HepG2 (cell line): ENCODE data around the gene PSMA3. TPM values are rescaled to one million over a fixed set of nuclear protein-coding genes. Genes with fewer than 3 reads are reported as not detected.

ENCODE experiments used
- CEBPB ChIP-seq: IDR thresholded peaks from 2 replicates; pipeline ENCODE4 v1.6.1; 2011; ENCODE audit warnings: low read depth, low read length, improper control_type of control experiment, borderline replicate concordance
- EED ChIP-seq: sonication (generic); formaldehyde crosslinking; IDR thresholded peaks from 2 replicates; pipeline ENCODE4 v1.5.0; 2020; ENCODE audit warnings: mild to moderate bottlenecking, missing genetic modification reagents
- ERF ChIP-seq: IDR thresholded peaks from 2 replicates; pipeline ENCODE4 v1.6.1; 2018; ENCODE audit warnings: missing biosample characterization, missing genetic modification reagents
- GPBP1L1 ChIP-seq: sonication (generic); formaldehyde crosslinking; IDR thresholded peaks from 2 replicates; pipeline ENCODE4 v1.5.0; 2020; ENCODE audit warnings: mild to moderate bottlenecking, missing genetic modification reagents
- HDAC2 ChIP-seq: sonication (generic); formaldehyde crosslinking; IDR thresholded peaks from 2 replicates; pipeline ENCODE4 v1.4.0; 2020; ENCODE audit warnings: missing genetic modification reagents
- ISX ChIP-seq: sonication (generic); formaldehyde crosslinking; conservative IDR thresholded peaks from 2 replicates; pipeline ENCODE4 v1.5.0; 2020; ENCODE audit warnings: missing genetic modification reagents
- KDM5A ChIP-seq: fragments of 200-600 bp; sonication (generic); IDR thresholded peaks from 2 replicates; pipeline ENCODE4 v1.7.0; 2018; ENCODE audit warnings: antibody characterized with exemption, mild to moderate bottlenecking, low read length, borderline replicate concordance
- NR2F2 ChIP-seq: IDR thresholded peaks from 2 replicates; pipeline ENCODE4 v1.6.1; 2012; ENCODE audit warnings: low read depth, inconsistent platforms, borderline replicate concordance
- ONECUT2 ChIP-seq: sonication (generic); formaldehyde crosslinking; IDR thresholded peaks from 2 replicates; pipeline ENCODE4 v1.4.0; 2020; ENCODE audit warnings: missing genetic modification reagents
- PRDM10 ChIP-seq: sonication (generic); formaldehyde crosslinking; IDR thresholded peaks from 2 replicates; pipeline ENCODE4 v1.4.0; 2020; ENCODE audit warnings: low read depth, missing genetic modification reagents
- SALL1 ChIP-seq: sonication (generic); formaldehyde crosslinking; IDR thresholded peaks from 2 replicates; pipeline ENCODE4 v1.8.0; 2022; ENCODE audit warnings: mild to moderate bottlenecking, missing genetic modification reagents
- SCMH1 ChIP-seq: sonication (generic); formaldehyde crosslinking; IDR thresholded peaks from 2 replicates; pipeline ENCODE4 v1.9.0; 2021; ENCODE audit warnings: missing genetic modification reagents, mild to moderate bottlenecking, borderline replicate concordance
- SP4 ChIP-seq: sonication (generic); formaldehyde crosslinking; IDR thresholded peaks from 2 replicates; pipeline ENCODE4 v1.8.1; 2023; ENCODE audit warnings: mild to moderate bottlenecking, missing genetic modification reagents
- SSRP1 ChIP-seq: IDR thresholded peaks from 2 replicates; pipeline ENCODE4 v1.6.1; 2016; ENCODE audit warnings: control low read depth
- TBX3 ChIP-seq: fragments of 450-650 bp; IDR thresholded peaks from 2 replicates; pipeline ENCODE4 v1.6.1; 2017; ENCODE audit warnings: antibody characterized with exemption, mild to moderate bottlenecking, inconsistent platforms, borderline replicate concordance
- ZBTB7B ChIP-seq: sonication (generic); formaldehyde crosslinking; IDR thresholded peaks from 2 replicates; pipeline ENCODE4 v1.4.0; 2020; ENCODE audit warnings: missing genetic modification reagents
- ZKSCAN5 ChIP-seq: sonication (generic); formaldehyde crosslinking; IDR thresholded peaks from 2 replicates; pipeline ENCODE4 v1.5.1; 2020; ENCODE audit warnings: mild to moderate bottlenecking, missing genetic modification reagents
- ZNF124 ChIP-seq: sonication (generic); formaldehyde crosslinking; IDR thresholded peaks from 2 replicates; pipeline ENCODE4 v1.4.0; 2020; ENCODE audit warnings: missing genetic modification reagents
- ZNF44 ChIP-seq: sonication (generic); formaldehyde crosslinking; IDR thresholded peaks from 2 replicates; pipeline ENCODE4 v1.5.1; 2020; ENCODE audit warnings: mild to moderate bottlenecking, missing genetic modification reagents
- ZNF563 ChIP-seq: sonication (generic); formaldehyde crosslinking; IDR thresholded peaks from 2 replicates; pipeline ENCODE4 v1.8.0; 2022; ENCODE audit warnings: mild to moderate bottlenecking, moderate library complexity, missing genetic modification reagents
- ZNF567 ChIP-seq: sonication (generic); formaldehyde crosslinking; IDR thresholded peaks from 2 replicates; pipeline ENCODE4 v1.8.1; 2023; ENCODE audit warnings: mild to moderate bottlenecking, missing genetic modification reagents, borderline replicate concordance
- polyA plus RNA-seq, 8 experiments: library from polyadenylated mRNA; depleted of rRNA in 3 of 8; stranded (reverse) in 7 of 8; unstranded in 1 of 8; fragments of >200 nt; fragmentation: Illumina TruSeq in 4 of 8; extraction: Trizol in 4 of 8; gene quantifications; 2 replicates each; pipeline versions ENCODE4 v1.2.1 to v1.2.3, GENCODE V29; 2011 to 2016; ENCODE audit warnings: low read depth in 4 of 8, missing spikeins in 1 of 8, mixed read lengths in 1 of 8; ENCODE audit not compliant: insufficient read depth in 1 of 8
- total RNA-seq, 5 experiments: library from RNA; depleted of rRNA; stranded (reverse); fragments of >200 nt; fragmentation: Illumina TruSeq; extraction: Trizol; gene quantifications; 2 replicates each; pipeline ENCODE4 v1.2.3, GENCODE V29; 2016; ENCODE audit warnings: low read depth in 1 of 5
- TF ChIP-seq, protein P1 (sequence below): conservative IDR thresholded peaks from 2 replicates; pipeline ENCODE4 v1.6.1; 2018; ENCODE audit warnings: missing genetic modification reagents

PSMA3 gene
- total and polyA plus RNA-seq, 2 of the 13 experiments (the other 11 are each of a cell fraction or from before 2014, with no cell fraction given): 232 to 275 TPM

DNA sequence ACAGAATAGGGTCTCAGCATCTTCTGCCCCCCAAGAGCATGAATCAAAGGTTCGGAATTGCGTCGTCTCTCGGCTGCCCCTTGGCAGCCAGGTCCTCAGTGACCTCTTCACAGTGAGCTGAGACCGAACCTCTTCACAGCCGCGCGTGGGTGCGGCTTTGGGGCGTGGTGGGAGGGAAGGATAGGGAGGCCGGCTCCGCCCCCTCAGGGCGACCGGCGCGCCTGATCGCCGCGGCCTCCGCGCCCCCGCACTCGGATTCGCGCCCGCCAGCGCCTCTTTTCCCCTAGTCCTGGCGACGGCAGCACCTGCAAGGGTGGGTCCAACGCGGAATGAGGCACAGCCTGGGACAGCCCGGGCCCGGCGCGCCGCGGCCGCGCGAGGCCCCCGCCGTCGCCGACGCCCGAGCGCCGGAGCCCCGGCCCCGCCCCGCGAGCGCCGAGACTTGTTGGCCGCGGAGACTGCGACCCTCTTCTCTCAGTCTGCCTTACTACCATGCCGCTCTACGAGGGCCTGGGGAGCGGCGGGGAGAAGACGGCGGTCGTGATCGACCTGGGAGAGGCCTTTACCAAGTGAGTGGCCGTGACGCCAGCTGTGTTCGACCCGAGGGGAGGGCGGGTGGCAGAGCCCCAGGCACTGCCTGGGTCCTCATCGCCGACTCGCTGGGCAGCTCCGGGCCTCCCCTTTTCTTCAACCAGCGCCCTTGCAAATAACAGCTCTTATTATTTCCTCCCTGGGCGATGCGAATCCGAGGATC, 44.7 kb upstream of the PSMA3 start, which contains the start of gene ACTR10 (continued):
- TF ChIP-seq ZNF44 (CRISPR knock-in tag) (no peak), KDM5A (peak; percentile 55; the same call in 1 of the 2 replicates), SSRP1 (CRISPR knock-in tag) (no peak), PRDM10 (CRISPR knock-in tag) (0 out of 2 replicates have a peak, but pooled peaks have one; percentile 13), ERF (no peak), SCMH1 (no peak), ZNF567 (CRISPR knock-in tag) (no peak), ZBTB7B (0 out of 2 replicates have a peak, but pooled peaks have one; percentile 23), TBX3 (no peak), GPBP1L1 (CRISPR knock-in tag) (no peak), EED (CRISPR knock-in tag) (no peak), CEBPB (no peak), SALL1 (CRISPR knock-in tag) (peak; percentile 78), ZNF124 (no peak), ZKSCAN5 (CRISPR knock-in tag) (no peak), ISX (no peak), ZNF563 (CRISPR knock-in tag) (0 out of 2 replicates have a peak, but pooled peaks have one; percentile 58), SP4 (CRISPR knock-in tag) (peak; percentile 86), ONECUT2 (no peak), HDAC2 (no peak), NR2F2 (no peak)
- TF ChIP-seq, protein P1, sequence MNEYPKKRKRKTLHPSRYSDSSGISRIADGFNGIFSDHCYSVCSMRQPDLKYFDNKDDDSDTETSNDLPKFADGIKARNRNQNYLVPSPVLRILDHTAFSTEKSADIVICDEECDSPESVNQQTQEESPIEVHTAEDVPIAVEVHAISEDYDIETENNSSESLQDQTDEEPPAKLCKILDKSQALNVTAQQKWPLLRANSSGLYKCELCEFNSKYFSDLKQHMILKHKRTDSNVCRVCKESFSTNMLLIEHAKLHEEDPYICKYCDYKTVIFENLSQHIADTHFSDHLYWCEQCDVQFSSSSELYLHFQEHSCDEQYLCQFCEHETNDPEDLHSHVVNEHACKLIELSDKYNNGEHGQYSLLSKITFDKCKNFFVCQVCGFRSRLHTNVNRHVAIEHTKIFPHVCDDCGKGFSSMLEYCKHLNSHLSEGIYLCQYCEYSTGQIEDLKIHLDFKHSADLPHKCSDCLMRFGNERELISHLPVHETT (CRISPR knock-in tag): no peak
